HG03521 (cell line): ENCODE measurements around the gene MOCS2.
"Not testable (repeated sequence)": the region's sequence is repeated elsewhere in the genome, so short reads cannot be mapped to it uniquely, and the experiment has no call there.

Experiments
- ATAC-seq: cut with Tn5 transposase; IDR thresholded peaks from one replicate; pipeline ENCODE4 v1.9.1; 2021; ENCODE audit warnings: mild to moderate bottlenecking, moderate library complexity; ENCODE audit not compliant: unreplicated experiment

The MOCS2 gene, protein sequence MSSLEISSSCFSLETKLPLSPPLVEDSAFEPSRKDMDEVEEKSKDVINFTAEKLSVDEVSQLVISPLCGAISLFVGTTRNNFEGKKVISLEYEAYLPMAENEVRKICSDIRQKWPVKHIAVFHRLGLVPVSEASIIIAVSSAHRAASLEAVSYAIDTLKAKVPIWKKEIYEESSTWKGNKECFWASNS

DNA sequence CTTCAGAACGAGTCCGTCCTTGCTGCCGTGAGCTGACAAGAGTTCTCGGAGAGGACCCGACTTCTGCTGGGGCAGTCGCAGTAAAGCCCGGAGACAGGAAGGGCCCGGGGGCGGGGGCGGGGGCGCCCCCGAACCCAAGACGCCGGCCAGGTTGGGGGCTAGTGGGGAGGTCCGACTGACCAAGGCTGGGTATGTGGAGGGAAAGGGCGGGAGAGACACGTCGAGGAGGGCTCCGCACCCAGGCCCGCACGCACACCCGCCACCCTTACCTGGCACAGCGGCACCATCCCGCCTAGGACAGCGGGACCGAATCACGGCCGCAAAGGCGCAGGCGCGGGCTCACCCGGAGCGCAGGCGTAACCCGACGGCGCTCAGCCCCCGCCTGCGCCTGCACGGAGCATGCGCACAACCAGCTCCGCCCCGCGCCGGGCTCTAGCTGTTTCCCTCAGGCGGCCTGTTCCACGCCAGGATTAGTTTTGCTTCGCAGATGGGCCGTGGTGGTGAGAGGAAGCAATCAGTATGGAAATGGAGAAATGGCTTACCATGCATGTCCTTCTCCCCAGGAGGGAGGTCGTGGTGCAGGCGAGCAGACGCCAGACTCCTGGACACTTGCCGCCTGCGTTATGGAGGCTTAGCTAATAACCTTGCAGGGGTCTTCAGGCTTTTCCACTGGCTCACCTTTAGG is at the start of gene MOCS2:
Gene MOCS2, minus strand, starts transcription at position 315 of the 685 bp plus-strand sequence. CDS start 2,583 bp downstream, outside the sequence.
- peak; percentile 98 for ATAC-seq

DNA sequence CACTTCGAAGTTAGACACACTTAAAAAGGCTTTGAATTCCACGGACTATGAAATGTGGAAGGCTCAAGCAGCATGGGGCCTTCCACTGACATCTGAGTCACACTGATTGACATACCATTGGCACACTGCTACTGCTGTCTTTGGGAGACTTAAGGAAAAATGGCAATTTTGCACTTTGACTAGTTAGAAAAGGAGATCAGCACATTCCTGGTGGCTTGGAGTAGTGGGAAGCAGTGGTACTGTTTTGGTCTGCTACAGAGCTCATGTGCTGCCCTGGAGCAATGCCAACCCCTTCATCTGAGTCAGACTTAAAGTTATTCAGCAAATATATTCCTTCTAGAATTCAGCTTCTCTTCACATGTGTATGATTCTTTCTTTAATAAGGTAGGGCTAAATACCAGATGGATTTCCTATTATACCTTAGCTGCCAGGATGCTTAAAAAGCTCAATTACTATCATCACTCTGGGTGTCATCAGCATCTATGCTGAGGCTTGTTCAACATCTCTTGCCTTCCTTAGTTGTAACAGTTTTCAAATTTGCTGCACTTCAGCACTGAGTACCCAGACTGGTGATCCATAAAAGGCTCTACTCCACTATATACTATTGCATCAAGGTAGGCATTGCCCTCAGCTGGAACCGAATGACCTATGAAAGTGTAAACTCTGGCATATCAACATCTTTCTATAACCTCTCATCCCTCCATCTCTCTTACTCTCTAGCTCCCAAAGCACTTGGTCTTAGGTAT is 42.3 kb upstream of the MOCS2 start:
- ATAC-seq = no peak

DNA sequence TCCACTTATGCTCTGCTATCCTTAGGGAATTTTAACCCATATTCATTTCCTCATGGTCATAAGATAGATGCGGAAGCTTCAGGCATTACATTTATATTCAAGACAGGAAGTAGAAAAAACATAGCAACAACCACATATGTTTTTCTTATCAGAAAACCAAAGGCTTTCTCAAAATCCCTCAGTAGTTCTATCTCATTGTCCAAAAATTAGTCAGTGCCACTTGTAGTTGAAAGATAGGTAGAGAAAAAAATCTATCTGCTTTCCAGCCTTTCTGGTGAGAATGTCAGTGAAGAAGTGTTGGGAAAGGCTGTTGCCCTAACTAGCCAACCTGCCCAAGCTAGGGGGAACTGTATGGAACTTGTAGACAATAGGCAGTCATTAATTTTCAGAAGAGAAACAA is 23.5 kb upstream of the MOCS2 start:
- ATAC-seq = no peak

DNA sequence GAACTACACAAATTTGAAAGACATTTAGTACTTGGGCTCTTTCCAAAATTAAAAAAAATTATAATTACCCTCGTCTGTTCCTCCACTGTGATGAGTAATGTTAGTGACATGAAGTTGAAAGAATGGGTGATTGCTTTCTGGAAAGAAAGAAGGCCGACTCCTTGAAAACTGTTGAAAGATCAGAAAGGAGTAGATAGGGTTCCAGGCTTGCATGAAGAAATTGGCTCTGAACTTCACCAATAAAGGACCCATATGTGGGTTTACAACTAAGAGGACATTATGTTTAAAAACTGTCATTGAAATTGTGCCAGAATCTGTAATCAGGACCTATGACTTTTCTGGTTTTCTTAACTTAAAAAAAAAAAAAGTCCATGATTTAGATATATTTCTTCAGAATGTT is 20.7 kb upstream of the MOCS2 start:
- ATAC-seq = no peak

DNA sequence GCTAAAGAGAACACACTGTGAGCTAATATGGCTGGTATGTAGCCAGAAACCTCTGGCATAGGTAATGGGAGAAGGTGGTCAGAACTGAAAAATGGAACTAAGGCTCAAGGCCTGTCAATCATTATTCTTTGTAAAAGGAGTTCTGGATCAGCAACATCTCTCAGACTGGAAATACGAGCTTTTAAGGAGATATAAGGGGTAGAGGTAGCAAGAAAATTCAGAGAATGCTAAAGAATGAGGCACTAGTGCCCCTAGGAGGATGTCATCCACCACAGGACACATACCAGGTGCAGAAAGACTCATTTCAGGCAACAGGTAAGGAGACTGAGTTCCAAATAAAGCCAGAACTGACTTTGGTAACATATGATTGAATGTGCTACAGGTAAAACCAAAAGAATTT is 18.9 kb upstream of the MOCS2 start:
- ATAC-seq = no peak

DNA sequence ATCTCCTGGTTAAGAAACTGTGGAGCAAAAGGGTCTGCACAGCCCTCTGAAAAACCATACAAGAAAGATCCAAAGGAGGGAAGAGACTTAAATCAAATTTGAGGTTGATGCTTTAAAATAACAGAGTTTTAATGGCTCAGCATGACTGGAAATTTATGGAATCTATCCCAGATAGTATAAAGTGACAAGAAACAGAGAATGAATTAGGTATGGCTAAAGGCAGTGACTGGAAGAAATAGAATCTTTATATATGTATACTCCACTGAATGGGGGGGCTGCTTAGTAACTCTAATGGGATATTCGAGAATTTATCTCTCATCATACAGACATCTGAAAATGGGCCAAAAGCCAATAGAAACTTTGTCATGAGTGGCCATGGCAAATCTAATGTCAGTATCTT is 17.6 kb upstream of the MOCS2 start:
- no peak for ATAC-seq

DNA sequence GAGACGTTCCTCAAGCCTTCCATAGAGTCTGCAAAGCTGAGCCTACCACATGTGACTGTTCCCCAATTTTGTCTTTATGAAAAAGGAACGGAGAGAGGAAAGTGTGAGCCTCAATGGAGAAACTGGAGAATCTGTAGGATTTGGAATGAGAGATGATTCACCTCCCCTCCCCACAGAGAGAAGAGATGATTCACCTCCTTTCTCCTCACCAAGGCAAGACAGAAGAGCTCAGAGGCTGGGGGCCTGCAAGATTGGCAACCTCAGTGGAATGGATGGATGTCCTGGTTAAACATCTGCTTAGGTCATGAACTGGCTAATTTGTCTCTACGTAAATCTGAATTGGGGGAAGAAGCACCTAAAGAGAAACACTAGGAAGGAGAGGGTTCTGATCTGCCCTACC is 17.0 kb upstream of the MOCS2 start:
- ATAC-seq = no peak

DNA sequence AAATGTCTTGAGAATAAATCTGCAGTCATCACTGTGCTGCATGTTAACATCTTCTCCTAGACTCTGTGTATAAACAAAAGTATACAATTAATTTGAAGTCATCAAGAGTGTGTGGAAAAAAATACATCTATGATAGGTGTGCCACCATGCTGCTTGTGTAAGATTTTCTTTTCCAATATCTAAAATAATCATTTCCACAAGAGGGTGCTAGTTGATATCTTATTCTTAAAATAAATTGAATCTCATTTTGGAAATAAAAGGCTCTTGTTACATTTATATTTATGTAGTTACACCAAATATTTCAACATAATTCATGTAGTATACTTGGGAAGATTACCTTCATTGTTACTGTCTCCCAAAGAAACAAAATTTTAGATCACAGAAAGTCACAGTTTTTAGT is 14.1 kb upstream of the MOCS2 start:
- no peak for ATAC-seq

DNA sequence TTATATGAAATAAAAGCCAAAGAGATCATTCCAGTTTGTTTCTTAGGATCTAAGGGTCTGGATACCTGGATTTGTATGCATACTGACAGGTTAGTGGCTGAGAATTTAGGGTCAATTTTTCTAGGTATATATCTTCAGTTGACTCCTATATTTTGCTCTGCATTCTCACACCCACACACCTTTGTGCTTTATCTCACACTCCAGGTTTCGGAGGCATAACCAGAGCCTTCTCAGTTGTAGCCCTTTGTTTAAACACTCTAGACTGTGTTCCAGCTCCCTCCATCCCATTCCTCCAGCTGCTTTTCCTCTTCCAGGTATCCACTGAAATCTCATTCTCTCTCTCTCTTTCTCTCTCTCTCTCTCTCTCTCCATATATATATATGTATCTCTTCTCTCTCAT is 10.6 kb upstream of the MOCS2 start:
- ATAC-seq = no peak

DNA sequence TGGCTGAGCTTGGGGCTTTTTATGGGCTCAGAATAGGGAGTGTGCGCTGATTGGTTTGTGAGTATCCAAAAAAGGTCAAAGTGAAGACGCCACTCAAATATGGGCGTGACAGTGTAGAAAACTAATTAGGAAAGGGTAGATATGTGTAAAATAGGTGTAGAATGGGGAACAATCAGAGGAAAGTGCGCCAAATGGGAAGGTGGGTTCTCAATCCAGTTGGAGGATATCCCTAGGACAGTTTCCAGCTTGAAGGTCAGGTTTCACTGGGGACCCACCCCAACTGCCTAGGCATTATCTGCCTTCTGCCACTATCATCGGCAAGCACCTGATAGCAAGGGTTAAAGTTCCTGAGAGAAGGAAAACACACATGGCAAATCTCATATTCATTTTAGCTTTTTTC is 9.3 kb upstream of the MOCS2 start:
- ATAC-seq = no peak

DNA sequence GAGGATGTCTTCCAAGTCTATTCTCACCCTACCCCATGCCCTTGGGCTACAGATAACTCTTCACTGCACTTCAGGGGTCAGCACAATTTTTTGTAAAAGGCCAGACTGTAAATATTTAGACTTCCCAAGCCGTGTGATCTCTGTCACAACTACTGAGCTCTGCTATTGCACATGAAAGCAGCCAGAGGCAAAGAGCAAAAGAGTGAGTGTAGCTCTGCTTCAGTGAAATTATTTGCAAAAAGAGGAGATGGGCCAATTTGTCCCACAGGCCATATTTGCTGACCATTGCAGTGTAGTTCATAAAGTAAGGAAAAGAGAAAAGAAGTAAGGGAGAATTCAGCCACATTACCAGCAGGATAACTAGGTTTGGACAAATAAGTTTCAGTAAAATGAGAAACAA is 7.0 kb upstream of the MOCS2 start:
- ATAC-seq = no peak

DNA sequence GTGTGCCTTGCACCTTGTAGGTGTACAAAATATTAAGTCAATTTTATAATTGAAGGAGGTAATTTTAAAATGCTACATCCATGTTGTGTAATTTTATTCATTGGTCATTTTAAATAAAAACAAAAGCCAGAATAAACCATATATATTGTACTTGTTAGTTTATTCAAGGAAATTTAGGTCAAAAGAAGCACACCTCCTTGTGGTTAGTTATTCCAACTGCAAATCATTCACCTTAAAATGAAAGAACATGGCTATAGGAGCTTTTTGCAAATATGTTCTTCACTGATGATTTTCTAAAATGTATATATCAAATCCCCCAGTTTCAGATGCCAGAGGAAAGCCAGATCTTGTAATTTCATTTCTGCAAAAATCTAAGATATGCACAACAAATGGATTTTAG is 5.4 kb upstream of the MOCS2 start:
- no peak for ATAC-seq

DNA sequence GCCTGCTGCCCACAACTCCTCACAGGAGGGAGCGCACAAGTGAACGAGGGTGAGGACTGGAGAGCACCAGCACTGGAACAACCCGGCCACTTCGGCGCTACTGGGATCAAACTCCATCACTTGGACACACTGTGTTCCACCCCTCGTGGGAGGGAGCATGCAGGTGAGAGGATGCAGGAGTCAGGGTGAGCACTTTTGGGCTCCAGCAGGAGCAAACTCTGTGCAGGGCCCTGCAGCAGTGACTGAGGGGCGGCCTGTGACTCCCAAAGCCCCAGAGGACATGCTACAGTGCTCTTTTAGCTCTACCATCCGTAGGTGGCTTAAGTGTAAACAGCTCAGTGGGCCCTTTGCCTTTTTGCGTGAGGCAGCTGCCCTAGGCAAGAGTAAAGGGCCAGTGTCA is 4.4 kb upstream of the MOCS2 start:
- ATAC-seq = no peak

DNA sequence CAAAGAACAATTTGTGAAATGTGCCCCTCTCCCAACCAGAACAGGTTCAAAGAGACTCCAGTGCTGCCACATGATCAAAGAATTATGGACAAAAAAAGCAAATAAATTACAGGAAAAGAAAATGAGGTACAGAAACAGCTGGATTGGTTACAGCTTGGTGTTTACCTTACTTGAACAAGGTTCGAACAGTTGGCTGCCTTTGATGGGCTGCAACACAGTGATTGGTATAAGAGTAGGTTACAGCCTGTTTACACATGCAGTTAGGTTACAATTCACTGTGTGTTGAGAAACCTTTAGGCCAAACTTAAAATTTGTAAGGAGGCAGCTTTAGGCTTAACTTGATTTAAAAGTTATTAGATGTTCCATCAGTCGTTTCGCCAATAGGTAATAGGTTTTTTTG is 3.4 kb upstream of the MOCS2 start:
- no peak for ATAC-seq

DNA sequence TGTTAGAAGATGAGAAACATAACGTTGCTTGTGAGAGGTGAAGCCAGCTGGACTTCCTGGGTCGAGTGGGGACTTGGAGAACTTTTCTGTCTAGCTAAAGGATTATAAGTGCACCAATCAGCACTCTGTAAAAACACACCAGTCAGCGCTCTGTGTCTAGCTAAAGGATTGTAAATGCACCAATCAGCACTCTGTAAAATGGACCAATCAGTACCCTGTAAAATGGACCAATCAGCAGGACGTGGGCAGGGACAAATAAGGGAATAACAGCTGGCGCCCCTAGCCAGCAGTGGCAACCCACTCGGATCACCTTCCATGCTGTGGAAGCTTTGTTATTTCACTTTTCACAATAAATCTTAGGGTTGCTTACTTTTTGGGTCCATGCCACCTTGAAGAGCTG is 2.8 kb upstream of the MOCS2 start:
- ATAC-seq = not testable (repeated sequence)

DNA sequence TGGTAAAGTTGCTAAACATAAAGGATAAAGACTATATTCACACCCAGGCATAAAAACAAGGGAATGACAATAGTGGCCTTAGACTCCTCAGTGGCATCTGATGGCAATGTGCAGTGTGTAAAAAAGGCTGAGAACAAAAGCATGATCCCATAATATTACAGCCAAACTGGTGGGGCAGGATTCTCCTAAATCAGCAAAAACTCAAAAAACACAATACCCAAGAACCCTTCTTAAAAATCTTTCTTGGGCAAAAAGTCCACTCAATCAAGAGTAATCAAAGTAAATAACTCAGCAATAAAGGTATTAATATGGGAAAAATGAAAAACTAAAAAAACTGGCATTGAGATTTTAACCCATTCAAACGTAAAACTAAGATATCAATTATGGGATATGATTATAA is 1.6 kb upstream of the MOCS2 start:
- ATAC-seq = no peak

DNA sequence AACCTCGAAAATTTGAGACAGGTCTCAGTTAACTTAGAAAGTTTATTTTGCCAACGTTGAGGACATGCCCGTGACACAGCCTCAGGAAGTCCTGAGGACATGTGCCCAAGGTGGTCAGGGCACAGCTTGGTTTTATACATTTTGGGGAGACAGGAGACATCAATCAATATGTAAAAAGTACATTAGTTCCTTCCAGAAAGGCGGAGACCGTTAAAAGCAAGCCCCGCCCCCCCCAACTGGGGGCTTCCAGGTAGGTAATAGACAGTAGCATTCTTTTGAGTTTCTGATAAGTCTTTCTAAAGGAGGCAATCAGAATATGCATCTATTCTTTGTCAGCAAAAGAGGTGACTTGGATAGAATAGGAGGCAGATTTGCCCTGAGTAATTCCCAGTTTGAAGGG is 599 bp upstream of the MOCS2 start:
- peak; percentile 1 for ATAC-seq

DNA sequence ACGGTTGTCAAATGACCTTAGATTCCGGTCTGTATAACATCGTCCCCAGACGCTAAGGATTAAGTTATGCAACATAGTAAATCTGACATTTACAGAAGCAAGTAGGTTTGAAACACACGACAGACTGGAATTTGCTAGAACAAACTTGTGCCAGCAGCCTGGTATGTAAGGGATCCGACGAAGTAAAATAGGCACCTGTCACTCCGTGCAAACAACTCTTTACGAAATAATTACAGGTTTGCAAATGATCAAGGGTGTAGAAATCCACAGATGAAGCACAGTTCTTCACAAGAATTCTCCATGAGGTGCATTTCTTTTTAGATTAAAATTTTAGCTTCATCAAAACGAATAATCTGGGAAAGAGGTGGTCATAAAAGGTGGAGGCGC is 508 bp downstream of the MOCS2 start:
- peak; percentile 11 for ATAC-seq

DNA sequence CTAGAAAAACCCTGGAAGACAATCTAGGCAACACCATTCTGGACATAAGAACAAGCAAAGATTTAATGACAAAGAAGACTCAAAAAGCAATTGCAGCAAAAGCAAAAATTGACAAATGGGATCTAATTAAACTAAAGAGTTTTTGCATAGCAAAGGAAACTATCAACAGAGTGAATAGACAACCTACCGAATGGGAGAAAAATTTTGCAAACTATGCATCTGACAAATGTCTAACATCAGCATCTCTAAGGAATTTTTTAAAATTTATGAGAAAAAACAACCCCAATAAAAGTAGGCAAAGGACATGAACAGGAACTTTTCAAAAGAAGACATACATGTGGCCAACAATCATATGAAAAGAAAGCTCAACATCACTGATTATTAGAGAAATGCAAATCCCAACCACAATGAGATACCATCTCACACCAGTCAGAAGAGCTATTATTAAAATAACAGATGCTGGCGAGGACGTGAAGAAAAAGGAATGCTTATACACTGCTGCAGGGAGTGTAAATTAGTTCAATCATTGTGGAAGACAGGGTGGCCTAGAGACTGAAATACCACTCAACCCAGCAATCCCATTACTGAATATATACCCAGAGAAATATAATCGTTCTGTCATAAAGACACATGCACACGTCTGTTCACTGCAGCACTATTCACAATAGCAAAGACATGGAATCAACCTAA is 3.8 kb downstream of the MOCS2 start:
- no peak for ATAC-seq

DNA sequence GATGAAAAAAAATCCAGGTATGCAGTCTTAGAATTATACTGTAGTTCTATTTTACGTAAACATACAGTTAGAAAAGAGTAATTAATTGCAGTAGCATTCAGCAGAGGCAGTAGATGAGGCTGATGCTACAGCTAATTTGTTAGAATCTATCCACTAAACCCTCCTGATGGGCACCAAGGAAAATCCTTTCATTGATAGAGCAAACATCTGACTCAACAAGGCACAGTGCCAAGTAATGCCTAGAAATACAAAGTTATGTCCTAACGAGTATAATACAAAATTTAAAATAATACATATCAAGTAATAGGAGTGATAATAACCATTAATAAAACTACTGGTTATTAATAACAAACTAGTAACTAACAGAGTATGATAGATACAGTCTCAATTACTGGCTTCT is 9.0 kb downstream of the MOCS2 start:
- no peak for ATAC-seq

DNA sequence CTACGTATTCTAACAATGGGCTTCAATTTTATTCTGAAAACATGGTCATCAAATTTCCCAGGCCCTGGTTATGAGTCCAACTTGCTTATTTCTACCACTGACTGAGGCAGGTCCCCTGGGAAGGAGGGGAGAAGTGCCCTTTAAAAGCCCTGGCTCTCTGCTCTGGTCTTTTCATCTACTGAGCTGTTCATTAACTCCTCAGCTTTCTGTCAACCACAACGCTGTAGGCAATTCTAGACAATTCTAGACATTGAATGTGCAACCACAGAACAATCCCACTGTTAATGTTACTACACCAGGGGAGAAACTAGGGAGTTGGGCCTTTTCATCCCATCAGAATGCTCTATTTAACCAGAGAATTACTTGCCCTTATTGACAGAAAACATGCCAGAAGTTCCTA is 10.0 kb downstream of the MOCS2 start:
- no peak for ATAC-seq
